NCI-H226 (cell line): Measurements from ENCODE around the gene ATP10A.

Experiments used
- DNase-seq: peaks from one replicate; pipeline ENCODE4 v3.0.0-alpha.2; 2015

ATP10A gene

DNA sequence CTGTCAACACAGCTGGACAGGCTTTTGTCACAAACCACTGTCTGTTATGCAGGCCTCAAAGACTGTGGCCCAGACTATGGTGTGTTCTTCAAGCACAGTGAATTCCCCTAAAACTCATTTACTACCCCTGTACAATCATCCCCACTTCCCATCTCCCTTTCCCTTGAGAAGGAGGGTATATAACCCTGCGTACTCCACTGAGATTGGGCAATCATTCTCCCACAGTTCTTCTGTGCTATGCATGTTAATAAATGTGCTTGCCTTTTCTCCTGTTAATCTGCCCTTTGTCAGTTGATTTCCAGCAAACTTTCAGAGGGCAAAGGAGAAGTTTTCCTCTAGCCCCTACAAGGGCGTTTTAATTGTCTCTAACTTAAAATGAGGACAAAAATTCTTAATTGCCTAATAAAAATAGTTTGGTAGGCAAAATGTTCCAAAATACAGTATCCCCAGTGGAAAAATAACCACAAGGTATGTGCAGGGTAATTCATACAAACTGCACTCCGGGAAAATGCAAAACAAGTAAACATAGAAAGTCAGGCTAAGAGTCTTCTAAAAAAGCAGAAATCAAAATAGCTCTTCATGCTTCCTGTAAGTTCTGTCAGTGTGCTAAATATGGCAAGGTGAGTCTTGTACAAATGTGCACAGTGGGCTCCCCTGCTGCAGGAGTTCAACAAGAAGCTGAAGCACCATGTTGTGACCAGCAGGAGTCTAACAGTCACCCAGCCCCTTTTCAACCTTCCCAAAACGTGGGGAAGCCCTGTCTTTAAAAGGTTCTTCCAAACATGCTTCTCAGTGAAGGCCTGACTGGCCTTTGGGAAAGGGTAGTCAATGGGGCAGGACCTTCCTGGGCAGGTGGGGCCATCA, 10.2 kb downstream of the ATP10A start:
- DNase-seq, result no peak

DNA sequence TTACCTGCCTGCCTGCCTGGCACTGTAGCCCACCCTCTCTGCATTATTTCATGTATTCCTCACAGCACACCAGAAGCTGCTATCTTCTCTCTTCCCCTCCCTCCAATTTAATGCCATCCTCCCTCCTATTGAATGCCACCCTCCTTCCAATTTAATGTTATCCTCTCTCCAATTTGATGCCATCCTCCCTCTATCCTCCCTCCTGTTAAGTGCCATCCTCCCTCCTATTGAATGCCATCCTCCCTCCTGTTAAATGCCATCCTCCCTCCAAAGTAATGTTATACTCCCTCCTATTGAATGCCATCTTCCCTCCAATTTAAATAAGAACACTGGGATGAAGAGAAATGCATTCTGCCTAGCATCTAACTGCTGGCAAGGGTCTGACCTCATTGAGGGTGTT, 11.1 kb downstream of the ATP10A start:
- no peak for DNase-seq

DNA sequence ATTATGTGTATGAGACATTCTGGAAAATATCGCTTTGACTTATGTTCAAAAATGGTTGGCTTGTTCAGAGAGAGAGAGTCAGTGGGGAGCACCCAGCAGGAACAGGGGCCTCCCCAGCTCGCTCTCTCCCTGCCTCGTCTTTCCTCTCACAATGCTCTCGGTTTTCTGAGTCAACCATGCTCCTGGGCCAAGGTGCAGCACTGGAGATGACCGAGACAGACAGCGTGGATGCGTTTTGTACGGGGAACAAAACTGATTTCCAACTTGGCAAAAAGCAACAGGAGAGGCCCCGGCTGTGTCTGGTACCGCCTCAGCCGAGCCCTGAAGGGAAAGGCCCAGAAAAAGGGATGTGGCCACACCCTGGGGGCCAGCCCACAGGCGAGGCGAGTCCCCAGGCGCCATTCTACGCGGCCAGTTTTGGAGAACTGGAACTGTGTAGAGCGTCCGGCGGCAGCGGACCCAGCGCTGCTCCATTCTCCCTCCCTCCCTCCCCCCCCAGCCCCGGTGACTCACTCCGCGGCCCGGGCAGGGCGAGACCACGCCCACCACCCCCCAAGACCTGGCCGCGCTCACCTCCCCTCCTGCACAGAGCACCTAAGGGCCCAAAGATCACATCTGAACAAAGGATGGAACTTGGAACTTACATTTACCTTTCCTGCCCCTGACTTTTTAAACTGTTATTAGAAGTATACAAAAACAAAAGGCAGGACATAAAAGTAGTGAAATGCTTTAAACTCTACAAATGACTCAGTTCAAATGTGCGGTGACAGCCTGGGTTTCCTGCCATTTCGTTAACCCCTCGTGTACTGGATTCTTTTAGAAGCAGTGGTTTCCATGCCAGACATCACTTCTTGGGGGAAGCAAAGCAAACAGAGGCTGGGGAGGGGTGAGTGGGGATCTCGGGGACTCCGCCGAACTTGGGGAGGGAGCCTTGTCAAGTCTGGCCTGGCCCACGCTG, 12.7 kb downstream of the ATP10A start:
- DNase-seq, result no peak

DNA sequence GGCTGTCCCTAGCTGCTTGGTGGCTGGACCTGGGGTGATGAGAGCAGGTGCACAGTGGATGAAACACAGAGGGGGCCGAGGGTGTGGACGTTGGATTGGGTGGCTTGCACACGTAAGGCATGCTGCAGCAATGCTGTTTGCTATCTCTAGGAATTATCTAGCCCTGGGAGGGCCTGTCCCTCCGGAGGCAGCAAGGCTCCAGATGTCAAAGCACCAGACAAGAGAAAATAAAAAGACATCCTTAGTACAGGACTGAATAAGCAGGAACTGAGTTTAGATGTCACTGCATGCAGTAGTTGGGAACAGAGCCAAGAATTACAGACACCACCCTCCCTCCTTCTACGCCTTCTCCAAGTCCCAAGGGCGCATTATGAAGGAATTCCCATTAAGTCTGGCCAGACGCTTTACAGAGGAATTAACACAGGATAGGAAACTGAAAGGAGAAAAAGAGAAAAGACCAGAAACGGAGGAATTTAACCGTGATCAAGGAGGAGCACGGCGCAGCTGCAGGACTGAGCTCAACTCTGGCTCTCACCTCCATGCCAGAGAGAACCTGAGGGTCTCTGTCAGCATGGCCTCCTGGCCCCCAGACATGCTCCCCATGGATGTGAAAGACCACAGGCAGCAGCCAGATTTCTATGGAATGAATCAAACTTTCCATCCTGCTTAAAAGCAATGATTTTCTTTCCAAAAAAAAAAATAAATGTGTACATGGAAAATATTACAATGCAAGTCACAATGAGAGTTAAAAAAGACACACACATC, 13.8 kb downstream of the ATP10A start:
- no peak for DNase-seq

DNA sequence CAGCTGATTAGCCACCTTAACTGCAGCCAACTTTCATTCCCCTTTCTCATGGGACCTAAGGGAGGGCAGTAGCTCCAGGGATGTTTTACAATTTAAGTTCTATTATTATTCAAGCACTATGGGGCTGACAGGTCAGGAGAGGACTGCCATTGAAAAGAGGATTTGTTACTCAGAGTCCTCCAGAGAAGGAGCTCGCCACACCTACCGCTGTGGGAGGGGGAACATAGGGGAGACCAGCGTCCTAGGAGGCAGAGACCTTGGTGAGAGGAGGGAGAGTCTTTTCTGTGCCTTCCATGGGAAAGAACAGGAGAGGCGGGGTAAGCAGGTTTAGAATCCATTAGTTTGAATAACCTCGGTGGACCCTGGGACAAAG, 14.4 kb downstream of the ATP10A start:
- no peak for DNase-seq

DNA sequence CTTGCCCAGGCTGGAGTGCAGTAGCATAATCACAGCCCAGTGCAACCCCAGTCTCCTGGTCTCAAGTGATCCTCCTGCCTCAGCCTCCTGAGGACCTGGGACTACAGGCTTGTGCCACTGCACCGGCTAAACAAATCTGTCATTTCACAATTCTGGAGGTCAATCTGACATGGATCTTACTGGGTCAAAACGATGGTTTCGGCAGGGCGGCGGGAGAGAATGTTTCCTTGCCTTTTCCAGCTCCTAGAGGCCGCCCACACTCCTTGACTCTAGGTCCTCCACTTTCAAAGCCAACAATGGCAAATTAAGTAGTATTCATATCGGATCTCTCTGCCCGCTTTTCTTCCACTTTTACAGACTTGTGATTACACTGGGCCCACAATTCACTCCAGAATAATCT, 14.8 kb downstream of the ATP10A start:
- DNase-seq, result no peak

DNA sequence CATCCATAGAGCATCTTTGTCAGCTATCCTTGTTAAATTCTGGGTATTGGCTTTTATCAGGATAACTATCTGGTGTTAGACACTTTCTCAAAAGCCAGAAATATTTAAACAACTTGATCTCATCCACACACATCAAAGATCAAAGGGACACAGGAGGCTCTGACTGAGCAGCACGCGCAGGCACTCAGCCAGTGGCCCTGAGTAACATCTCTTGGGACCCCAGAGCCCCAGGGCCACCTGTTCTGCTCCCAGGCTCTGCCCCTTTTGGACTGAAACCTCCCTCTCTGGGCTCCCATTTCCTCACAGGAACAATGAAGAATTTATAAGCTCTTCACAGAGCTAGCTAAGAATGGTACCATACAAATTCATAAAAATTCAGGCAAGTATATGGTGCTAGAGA, 16.1 kb downstream of the ATP10A start:
- DNase-seq, result no peak

DNA sequence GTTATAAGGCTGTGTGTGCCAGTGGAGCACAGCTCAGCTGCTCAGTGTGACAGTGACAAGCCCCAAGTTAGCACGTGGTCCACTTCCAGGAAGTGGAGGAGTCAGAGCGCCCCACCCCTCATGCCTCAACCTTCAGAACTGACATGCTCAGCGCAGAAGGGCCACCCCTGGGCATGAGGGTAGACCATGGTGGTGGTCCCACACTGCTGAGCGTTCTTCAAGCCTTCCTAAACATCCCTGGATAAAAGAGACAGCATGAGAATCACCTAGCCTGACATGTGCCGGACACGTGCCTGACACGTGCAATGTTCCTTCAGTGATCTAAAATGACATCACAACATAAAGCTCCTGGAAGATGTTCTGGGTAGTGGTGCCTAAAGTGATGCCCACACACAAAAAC, 16.8 kb downstream of the ATP10A start:
- no peak for DNase-seq

DNA sequence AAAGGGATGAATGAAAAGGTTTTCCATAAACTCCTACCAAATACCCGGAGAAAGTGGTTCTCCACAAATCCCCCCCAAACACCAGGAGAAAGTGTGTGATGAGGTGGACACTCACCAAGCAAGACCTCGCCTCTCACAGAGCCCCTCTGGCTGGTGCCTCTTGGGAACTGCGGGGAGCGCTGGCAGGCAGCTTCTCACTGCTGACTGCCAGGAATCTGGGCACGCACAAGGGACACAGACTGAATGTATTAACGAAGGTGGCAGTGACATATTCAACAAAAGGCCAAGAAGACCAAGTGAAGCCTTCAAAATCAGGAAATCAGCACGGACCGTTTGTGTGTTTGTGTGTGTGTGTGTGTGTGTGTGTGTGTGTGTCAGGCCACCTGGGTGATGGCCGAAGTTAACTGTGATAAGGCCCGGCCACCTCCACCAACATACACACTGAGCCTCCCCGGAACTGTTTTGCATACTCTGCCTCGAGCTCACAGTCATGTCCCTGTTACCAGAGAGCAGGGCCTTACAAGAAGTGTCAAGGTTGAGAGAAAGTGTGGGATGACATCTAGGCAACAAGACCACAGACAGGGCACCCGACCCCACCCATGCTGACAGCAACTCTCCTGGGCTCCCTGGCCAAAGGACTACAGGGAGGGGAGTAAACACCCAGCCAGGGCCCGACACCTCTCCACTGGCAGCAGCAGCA, 18.0 kb downstream of the ATP10A start:
- DNase-seq, result no peak

DNA sequence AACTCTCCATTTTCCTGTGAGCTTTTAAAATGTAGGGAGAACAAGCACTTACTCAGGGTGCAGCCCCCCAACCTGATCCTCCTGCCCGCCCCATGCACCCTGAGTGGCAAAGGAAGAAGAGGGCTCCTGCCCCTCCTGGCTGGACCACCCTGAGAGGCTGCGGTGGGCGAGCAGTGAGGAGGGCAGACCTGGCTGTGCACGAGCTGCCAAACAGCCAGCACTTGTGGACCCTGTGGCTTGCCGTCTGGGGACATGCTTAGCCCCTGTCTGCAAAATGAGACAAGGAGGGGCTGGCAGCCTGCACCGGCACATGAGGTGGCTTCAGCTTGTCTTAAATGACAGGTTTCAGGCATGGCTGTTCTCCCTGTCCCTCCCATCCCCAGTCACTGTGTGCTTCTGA, 18.6 kb downstream of the ATP10A start:
- no peak for DNase-seq

DNA sequence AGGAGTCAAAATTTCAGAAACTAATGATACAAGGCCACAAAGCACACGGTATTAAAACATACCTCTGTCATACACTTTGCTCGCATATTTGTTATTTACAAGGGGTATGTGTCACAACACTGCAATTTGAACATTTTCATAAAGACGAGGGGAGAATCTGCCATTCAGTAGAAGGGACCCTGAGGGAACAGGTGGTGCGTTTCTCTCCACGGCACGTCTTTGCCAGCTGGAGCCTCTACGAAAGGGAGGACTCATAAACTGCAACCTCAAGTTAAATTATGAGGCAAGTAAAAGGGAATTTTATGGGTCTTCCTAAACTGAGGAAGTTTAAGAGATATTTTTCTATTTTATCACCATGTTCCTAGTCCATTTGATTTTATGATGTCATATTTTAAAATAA, 19.1 kb downstream of the ATP10A start:
- no peak for DNase-seq

DNA sequence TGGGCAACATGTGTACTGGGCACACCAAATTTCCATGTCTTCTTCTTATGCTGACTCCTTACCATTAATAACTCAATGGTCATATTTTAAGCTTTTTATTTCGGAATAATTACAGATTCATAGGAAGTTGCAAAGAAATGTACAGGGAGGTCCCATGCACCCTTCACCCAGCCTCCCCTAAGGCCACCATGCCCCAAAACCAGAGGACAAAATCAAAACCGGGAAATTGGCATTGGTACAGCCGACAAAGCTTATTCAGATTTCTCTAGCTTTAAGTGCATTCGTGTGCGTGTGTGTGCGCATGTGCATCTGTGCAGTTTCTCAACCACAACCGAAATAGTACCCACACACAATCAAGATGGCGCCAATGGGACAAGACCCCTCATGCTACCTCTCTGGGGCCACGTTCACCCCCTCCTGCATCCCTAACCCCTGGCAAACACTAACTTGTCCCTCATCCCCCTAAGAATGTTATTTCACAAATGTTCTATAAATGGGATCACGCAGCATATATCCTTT, 23.4 kb downstream of the ATP10A start:
- DNase-seq, result no peak

DNA sequence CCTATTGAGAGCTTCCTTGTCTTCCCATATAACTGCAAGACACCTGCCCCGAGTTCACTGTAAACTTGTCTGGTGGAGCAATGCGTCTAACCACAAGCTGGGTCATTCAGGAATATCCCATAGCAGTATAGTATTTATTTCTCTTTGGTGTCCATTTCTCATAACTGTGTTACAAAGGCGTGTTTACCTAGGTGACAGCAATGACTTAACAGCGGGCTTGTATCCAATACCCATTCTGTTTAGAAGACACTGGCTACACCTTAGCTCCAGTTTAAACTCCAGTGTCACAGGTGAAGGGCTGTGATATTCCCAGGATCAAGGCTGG, 24.3 kb downstream of the ATP10A start:
- DNase-seq, result no peak

DNA sequence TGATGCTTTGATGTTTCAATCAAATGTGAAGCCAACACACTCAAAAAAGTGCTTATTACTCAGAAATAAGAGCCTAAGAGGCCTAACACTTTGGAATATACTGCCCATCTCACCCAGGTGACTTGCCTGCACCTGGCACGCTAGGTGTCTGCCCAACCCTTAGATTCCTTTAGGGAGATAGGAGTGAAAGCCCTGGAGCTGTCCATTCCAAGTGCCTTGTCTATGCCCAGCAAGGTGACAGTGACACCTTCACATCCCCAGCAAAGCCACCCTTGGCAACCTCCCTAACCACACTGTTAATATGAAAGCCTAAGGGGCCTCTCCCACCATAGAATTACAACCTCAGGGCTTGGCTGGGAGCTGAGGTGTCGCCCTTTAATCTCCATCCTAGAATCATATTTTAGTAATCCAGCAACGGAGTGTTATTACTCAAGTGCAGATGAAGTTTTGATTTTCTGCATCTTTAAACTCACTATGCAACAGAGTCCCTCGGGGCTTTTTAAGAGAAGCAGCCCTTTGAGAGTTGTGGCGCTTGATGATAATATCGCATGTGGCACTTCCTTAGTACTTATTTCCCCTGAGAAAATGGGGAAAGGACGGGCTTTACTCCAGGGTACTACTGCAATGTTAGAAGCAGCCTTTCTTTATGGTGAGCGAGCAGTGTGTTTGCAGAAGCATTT, 24.8 kb downstream of the ATP10A start:
- DNase-seq, result no peak

DNA sequence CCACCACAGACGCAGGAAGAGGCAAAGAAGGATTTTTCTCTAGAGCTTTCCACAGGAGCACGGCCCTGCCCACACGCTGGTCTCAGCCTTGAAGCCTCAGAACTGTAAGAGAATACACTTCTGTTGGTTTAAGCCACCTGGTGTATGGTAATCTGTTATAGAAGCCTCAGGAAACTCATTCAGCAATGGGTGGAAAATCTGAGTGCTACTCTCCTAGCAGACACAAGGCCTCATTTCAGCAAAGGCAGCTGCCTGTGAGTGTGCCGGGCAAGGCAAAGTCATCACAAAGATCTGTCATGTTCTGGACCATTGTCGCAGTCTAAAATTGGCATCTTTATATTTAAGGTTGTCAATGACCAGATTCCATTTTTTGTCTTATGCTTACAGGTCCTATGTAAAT, 31.0 kb downstream of the ATP10A start:
- no peak for DNase-seq

DNA sequence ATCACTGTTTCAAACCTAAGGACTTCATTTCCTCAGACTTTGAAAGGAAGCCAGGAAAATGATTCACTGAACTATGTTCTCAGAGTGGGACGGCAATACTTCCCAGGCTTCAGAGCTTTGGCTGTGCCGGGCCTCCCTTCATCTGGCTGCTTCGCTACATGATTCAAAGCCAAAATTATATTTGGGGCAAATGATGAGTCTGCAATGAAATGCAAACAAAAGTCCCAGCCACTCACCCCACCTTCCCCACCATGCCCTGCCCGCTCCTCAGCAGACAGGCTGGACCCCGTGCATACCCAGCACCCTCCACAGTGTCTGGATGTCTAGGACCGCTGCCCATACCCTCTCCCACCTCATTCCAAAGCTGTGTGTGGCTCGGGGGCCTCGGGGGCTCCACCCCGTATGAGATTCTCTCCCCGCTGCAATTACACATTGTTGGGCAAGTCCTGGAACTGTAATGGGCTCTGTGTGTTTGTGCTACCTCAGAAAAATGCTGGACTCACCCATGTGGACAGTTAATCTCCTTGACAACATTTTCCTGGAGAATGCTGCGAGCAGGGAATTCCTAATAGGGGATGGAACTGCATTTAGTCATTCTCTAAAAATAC, 32.2 kb downstream of the ATP10A start:
- peak; percentile 39 for DNase-seq

DNA sequence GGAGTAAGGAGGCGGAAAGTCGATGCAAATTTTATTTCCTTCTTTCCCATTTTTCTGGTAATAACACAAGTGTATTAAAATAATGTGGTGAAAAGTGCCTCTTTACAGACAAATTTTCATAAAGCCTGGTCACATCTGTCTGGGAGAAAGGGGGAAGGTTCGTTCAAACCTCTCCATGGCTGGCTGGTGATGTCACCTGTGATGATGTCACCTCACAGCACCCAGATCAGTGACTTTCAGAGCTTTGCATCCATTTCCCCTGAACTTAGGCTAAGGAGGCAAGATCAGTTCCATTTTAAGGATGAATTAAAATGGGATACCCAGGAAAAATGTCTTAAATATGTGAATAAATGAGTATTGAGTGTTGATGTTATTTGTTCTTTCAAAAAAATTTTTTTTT, 34.1 kb downstream of the ATP10A start:
- DNase-seq, result no peak

DNA sequence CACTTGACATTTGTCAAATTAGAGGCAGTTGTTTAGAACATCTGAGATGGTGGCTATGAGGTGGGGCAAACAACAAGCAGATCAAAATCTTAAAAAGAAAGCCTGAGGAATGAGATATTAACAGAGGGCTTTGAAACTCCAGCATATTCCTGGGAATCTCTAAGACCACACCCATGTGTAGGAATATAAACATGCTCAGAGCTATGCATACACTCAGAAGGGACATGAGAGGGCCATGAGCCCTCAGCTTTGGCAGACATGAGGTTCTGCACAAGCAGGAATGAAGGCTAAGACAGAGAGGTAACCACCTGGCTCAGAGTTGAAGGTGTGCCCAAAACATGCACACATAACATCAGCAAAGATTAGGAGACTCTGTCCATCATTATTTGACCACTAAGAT, 37.9 kb downstream of the ATP10A start:
- no peak for DNase-seq

DNA sequence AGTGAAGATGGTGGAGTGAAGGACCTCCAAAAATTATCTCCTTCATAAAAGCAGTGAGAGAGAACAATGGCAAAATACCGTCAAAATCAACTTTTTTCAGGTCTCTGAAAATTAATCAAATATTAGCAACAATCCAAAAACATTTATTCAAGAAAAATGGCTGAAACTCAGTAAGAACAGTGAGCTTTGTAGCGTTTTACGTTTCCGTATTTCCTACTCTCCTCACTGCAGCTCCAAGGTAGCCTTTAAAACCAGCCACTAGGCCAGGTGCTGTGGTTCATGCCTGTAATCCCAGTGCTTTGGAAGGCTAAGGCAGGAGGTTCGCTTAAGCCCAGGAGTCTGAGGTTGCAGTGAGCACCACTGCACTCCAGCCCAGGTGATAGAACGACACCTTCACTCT, 38.5 kb downstream of the ATP10A start:
- DNase-seq, result no peak

DNA sequence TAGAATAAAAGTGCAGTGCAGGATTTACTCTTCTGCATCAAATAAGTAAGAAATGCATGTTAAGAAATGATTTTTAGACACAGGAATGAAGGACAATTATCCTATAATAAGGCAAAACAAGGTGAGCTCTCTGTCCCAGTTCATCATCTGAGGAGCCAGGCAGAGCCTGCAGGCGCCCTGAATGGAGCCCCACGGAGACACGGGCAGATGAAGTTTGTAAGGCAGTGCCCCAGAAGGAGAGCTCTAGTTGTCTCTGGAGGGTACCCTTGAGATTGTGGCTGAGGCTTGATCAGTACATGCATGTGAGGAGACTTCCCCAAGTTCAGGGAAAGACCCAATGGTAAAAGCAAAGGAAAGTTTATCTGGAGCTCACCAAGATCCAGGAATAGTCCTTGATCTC, 50.3 kb downstream of the ATP10A start:
- DNase-seq, result no peak

DNA sequence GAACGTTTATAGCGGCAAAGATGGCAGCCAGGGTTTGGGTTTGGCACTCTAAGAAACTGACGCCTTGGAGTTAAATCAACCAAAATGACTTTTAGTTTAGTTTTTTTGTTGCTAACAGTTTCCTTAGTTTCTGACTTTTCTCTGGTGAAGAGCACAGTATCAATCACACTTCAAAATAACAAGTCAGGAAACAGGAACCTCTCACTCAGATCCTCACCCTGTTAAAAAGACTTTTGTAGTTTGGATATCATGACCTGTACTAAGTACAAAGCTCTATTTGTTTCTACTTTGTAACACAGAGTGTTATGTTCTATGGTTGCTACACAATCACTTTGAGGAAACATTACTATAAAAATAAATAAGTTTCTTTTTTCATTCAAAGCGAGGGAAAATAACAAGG, 51.1 kb downstream of the ATP10A start:
- DNase-seq, result no peak

DNA sequence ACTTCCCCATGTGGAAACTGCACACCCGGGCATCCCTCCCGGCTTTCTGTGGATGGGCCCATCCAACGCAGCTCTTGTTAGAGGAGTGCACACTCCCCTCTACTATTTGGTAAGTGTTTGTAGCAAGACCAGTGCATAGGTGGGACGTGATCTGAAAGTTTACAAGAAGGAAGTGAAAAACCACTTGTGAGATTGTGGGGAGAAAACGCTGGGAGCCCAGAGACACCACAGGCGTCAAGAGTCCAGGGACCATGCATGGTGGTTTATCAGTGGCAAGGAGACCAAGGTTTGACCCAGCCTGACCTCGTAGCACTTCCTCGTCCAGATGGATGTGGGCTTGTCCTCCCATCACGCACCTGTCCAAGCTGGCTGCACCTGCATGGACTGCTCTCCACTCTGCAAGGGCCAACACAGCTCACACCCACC, 51.6 kb downstream of the ATP10A start:
- DNase-seq, result no peak
